Activated naive CD8-positive, alpha-beta T cell (primary cell): Measurements from ENCODE around the gene ETS1.

Experiments
- H3K27ac Mint-ChIP-seq: one replicate; pipeline ENCODE4 v1.8.0; 2021; ENCODE audit warnings: mixed read lengths
- H3K27me3 Mint-ChIP-seq: one replicate; pipeline ENCODE4 v1.8.0; 2021; ENCODE audit warnings: mixed read lengths
- H3K36me3 Mint-ChIP-seq: one replicate; pipeline ENCODE4 v1.8.0; 2021; ENCODE audit warnings: mixed read lengths
- H3K4me1 Mint-ChIP-seq: one replicate; pipeline ENCODE4 v1.8.0; 2021; ENCODE audit warnings: low read depth, mixed read lengths
- H3K4me3 Mint-ChIP-seq: one replicate; pipeline ENCODE4 v1.8.0; 2021; ENCODE audit warnings: mild to moderate bottlenecking, mixed read lengths
- H3K9me3 Mint-ChIP-seq: one replicate; pipeline ENCODE4 v1.8.0; 2021; ENCODE audit warnings: low read depth, mixed read lengths

The ETS1 gene

DNA sequence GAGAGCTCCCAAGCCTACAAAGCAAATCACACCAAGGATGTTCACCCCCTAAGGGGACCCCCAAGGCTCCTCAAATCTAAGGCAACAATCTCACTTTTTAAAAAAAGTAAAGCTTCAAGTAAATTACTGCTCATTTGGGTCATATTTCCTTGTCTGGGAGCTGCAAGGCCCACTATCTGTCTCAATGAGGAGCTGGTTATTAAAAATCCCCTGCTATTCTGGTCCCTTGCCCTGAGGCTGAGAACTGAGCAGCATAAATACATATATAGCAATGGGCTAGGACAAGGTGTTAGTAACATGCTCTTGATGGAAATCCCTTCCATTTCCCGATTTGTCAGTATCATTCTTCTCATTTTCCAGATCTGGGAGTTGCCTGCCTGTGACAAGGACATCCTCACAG is 119.2 kb downstream of the ETS1 start:
- no peaks in the 10 kb centered on the region for H3K27me3 Mint-ChIP-seq
- peaks cover 100% of the 10 kb centered on the region for H3K4me1 Mint-ChIP-seq
- peaks cover 39% of the 10 kb centered on the region for H3K36me3 Mint-ChIP-seq
- no peaks in the 10 kb centered on the region for H3K9me3 Mint-ChIP-seq
- H3K27ac Mint-ChIP-seq, result peak overlapping the region; percentile 100
- peak overlapping the region; percentile 91 for H3K4me3 Mint-ChIP-seq

DNA sequence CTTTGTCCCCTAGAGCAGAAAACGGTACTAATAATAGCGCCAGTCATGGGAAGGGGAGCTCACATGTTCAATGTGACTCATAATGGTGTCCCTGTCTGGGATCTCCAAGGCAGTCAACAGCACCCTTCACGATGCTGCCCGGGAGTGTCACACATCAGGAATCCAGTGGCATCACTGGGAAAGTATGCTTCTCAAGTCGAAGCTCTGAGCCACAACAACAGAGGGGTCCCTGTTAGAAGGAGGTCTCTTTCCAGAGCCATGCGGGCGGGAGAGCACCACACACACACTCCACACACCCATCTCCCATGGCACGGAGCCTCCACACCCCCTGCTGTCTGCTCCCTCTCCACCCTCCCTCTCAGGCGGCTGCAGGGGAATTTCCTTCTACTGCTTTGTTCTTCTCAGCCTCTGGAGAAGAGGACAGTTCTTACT is 119.7 kb downstream of the ETS1 start:
- H3K4me3 Mint-ChIP-seq, result peak overlapping the region; percentile 91
- no peaks in the 10 kb centered on the region for H3K9me3 Mint-ChIP-seq
- peak overlapping the region; percentile 100 for H3K27ac Mint-ChIP-seq
- no peaks in the 10 kb centered on the region for H3K27me3 Mint-ChIP-seq
- H3K4me1 Mint-ChIP-seq, result peaks cover 100% of the 10 kb centered on the region
- peaks cover 41% of the 10 kb centered on the region for H3K36me3 Mint-ChIP-seq

DNA sequence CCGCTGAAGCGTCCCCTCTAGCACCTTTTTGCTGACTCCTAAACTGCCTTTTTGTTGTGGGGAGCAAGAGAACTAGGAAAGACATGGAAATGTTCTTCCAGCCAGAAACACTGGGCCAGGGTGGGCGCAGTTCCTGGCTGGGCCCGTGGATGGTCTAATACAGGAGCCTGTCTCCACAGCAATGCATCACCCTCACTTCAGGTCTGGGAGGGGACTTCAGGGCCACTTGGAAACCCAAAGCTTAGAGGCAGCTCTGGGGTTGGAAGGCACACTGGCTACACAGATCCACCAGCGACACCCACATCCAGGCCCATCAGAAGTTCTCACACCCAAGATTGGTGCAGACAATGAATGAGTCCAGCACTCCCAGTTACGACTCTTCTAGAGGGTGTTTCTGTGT is 120.3 kb downstream of the ETS1 start:
- no peaks in the 10 kb centered on the region for H3K27me3 Mint-ChIP-seq
- H3K9me3 Mint-ChIP-seq, result no peaks in the 10 kb centered on the region
- peaks cover 100% of the 10 kb centered on the region for H3K4me1 Mint-ChIP-seq
- H3K4me3 Mint-ChIP-seq, result peak overlapping the region; percentile 91
- H3K36me3 Mint-ChIP-seq, result peaks cover 47% of the 10 kb centered on the region
- peak overlapping the region; percentile 100 for H3K27ac Mint-ChIP-seq

DNA sequence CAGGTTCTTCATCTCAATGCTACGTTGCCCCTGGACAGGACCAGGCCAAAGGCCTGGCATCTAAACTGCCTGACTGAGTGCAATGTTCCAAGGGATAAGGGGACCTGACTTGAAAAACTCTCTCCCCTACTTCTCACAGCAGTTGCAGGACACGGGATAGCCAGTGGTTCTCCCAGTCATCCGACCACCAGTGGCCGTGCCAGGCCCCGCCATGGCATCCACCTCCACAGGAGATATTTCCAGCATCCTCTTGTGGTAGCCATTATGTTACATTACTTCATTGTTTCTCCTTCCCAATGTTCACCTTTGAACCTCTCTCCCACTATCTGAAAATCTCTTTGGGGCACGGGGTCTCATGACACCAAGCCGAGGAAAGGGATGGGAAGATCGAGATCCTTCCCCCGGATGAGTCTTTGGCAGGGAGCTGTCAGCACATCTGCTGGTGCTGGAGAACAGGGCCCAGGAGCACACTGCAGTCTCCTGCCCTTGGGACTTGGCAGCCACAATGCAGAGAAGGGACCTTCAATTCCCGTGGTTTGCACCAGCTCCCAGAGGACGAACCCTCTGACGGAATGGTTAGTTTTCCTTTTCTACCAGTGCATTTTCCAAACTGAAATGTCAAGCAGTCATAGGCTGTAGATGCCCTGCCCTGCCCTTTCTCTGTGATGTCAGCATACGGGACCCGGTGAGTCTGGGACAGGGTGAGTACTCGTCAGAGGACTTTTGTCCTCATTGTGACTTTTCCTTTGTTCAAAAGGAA is 121.2 kb downstream of the ETS1 start:
- Mint-ChIP-seq H3K36me3 (peaks cover 53% of the 10 kb centered on the region), H3K27ac (peak overlapping the region; percentile 100), H3K27me3 (no peaks in the 10 kb centered on the region), H3K4me1 (peaks cover 100% of the 10 kb centered on the region), H3K9me3 (no peaks in the 10 kb centered on the region), H3K4me3 (peak overlapping the region; percentile 91)

DNA sequence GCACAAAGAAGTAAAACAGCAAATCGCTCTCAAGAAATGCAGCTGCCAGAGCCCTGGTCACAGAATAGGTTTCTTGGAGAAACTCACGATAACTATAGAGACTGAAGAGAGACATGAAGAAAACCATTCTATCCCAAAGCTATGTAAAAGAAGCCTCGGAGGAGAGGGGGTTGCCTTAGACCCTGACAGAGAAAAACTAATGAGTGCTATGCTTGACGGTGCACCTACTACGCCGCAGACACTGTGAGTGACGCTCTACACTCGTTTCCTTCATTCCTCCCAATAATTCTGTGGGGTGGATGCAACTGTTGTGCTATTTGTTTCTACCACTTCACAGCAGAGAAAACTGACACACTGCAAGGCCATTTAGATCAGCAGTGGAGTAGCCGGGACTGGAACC is 121.8 kb downstream of the ETS1 start:
- peaks cover 100% of the 10 kb centered on the region for H3K4me1 Mint-ChIP-seq
- H3K9me3 Mint-ChIP-seq, result no peaks in the 10 kb centered on the region
- peaks cover 56% of the 10 kb centered on the region for H3K36me3 Mint-ChIP-seq
- peak overlapping the region; percentile 91 for H3K4me3 Mint-ChIP-seq
- peak overlapping the region; percentile 100 for H3K27ac Mint-ChIP-seq
- no peaks in the 10 kb centered on the region for H3K27me3 Mint-ChIP-seq

DNA sequence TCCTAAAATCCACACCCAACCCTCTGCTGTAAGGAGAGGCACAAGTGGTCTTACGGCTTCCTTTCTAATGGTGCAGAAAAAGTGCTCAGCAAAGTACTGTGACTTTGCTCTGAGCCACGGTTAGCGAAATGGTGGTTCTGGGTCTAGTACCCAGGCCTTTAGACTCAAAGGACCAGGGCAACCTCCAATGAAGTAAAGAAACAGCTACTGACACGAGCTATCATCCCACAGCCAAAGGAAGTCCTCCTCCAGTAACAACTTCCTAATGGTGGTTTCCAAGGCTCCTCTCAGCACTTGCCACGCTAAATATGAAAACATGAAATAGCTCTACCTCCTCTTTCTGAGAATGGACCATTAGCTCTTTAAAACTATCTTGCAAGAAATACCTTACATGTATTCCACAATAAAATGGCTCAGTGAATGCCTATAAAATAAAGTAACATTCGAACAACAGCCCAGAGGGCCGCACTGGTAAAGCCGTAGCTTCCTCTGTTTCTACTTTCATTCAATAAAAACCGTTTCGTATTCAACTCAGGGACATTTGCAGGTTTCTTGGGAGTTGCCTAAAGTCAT is 122.4 kb downstream of the ETS1 start:
- Mint-ChIP-seq H3K9me3 (no peaks in the 10 kb centered on the region), H3K4me3 (peak overlapping the region; percentile 91), H3K36me3 (peaks cover 61% of the 10 kb centered on the region), H3K4me1 (peaks cover 100% of the 10 kb centered on the region), H3K27ac (peak overlapping the region; percentile 100), H3K27me3 (no peaks in the 10 kb centered on the region)

DNA sequence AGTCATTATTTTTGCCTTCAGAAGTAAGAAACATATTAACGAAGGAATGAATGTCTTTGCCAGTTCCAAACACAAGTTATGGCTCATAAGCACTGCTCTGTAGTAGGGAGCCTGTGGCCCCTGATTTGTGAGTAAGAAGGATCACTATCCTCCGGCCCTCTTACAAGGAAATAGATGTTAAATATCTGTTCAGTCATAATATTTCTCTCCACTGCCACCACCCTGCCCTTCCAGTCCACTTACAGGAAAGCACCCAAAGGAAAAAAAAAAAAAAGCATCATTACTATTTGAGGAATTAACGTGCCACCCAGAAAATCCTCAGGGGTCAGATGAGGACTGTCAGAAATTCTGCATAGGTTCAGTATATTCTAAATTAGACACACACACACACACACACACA is 123.4 kb downstream of the ETS1 start:
- H3K27ac Mint-ChIP-seq, result peak overlapping the region; percentile 100
- peak overlapping the region; percentile 91 for H3K4me3 Mint-ChIP-seq
- H3K27me3 Mint-ChIP-seq, result no peaks in the 10 kb centered on the region
- H3K9me3 Mint-ChIP-seq, result no peaks in the 10 kb centered on the region
- peaks cover 99% of the 10 kb centered on the region for H3K4me1 Mint-ChIP-seq
- peaks cover 61% of the 10 kb centered on the region for H3K36me3 Mint-ChIP-seq

DNA sequence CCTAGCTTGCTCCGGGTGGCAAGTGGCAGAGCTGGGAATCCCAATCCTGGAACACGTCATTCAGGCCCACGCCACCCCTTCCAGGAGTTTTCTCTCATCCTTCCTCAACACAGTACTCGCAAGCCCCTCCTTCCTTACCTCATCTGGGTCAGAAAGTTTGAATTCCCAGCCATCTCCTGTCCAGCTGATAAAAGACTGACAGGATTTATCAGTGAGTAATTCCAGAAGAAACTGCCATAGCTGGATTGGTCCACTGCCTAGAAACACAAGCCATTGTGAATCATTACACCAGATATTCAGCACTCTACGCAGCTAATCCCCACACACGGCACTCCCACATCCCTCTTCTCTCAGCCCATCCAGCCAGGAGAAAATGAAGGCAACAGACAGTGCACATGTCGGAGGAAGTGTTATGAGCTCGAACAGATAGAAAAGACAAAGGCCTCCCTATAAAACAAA is 124.0 kb downstream of the ETS1 start:
- Mint-ChIP-seq H3K36me3 (peaks cover 59% of the 10 kb centered on the region), H3K27ac (peak overlapping the region; percentile 100), H3K27me3 (no peaks in the 10 kb centered on the region), H3K4me3 (peak overlapping the region; percentile 91), H3K9me3 (no peaks in the 10 kb centered on the region), H3K4me1 (peaks cover 95% of the 10 kb centered on the region)

DNA sequence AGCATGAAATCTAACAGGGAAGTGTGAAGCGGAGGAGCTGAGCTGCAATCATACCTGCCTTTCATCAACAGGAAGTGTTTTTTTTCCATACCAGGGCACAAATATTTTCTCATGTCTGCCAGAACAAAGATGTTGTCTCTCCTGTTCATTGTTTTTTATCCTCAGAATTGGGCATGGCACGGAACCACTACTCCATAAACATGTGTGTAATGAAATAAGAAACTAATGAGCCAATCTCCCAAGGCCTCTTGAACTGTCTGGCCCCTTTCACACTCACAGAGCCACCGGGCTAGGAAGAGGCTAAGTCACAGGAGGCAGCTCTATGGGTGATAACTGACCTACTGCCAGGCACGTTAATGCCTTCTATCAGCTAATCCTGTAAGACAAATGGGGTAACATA is 124.4 kb downstream of the ETS1 start:
- Mint-ChIP-seq H3K27me3 (no peaks in the 10 kb centered on the region), H3K27ac (peak overlapping the region; percentile 100), H3K4me3 (peak overlapping the region; percentile 91), H3K9me3 (no peaks in the 10 kb centered on the region), H3K4me1 (peaks cover 94% of the 10 kb centered on the region), H3K36me3 (peaks cover 59% of the 10 kb centered on the region)

DNA sequence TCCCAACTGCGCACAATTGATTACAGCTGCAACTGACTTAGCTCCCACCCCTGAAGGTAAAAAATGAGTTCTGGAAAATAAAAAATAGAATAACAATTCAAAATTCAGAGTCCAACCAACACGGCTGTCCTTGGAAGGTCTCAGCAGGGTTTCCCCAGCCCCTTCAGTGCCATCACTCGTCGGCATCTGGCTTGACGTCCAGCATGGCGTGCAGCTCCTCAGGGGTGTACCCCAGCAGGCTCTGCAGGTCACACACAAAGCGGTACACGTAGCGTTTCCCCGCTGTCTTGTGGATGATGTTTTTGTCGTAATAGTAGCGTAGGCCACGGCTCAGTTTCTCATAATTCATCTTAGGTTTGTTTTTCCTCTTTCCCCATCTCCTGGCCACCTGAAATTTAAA is 125.2 kb downstream of the ETS1 start:
- no peaks in the 10 kb centered on the region for H3K9me3 Mint-ChIP-seq
- H3K27me3 Mint-ChIP-seq, result no peaks in the 10 kb centered on the region
- peak overlapping the region; percentile 91 for H3K4me3 Mint-ChIP-seq
- peak overlapping the region; percentile 100 for H3K27ac Mint-ChIP-seq
- H3K4me1 Mint-ChIP-seq, result peaks cover 89% of the 10 kb centered on the region
- H3K36me3 Mint-ChIP-seq, result peaks cover 58% of the 10 kb centered on the region

DNA sequence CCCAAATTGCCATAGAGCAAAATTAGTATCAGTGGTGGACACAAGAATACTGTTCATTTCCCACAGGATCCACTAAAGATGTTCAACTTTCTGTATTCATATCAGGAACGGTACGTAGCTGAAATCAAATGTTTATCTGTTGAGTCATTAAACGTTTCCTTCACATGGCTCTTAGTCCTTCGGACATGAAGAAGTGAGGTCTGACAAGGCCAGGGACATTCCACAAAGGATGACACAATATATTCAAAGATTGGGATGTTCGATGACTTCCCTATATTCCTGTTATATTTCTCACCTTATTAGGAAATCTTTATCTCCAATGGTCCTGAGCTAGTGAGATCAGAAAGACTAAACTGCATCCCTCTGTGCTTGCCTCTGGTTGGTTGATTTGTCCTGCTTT is 129.0 kb downstream of the ETS1 start:
- H3K36me3 Mint-ChIP-seq, result peaks cover 61% of the 10 kb centered on the region
- H3K27ac Mint-ChIP-seq, result peak overlapping the region; percentile 91
- no peaks in the 10 kb centered on the region for H3K27me3 Mint-ChIP-seq
- no peak overlapping the region for H3K4me3 Mint-ChIP-seq
- H3K9me3 Mint-ChIP-seq, result no peaks in the 10 kb centered on the region
- H3K4me1 Mint-ChIP-seq, result peaks cover 85% of the 10 kb centered on the region

DNA sequence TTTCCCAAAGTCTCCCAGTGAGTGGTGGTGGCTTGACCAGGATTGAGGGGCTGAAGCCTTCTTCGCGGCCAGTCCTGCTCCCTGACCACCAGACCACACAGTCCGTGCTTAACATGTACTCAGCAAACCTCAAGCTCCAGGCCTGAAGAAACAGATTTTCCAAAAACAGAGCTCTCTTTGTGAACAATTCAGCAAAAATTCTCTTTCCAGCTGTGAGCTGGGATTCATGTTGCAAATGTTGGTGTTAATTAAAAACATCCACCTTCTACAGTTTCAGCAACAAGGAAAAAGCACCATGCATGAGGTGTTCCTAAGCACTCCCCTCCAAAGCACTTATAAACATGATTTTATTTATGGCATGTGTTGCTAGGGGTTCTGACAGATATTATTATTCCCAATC is 129.5 kb downstream of the ETS1 start:
- no peak overlapping the region for H3K4me3 Mint-ChIP-seq
- H3K36me3 Mint-ChIP-seq, result peaks cover 57% of the 10 kb centered on the region
- peaks cover 85% of the 10 kb centered on the region for H3K4me1 Mint-ChIP-seq
- H3K27me3 Mint-ChIP-seq, result no peaks in the 10 kb centered on the region
- peak overlapping the region; percentile 91 for H3K27ac Mint-ChIP-seq
- H3K9me3 Mint-ChIP-seq, result no peaks in the 10 kb centered on the region

DNA sequence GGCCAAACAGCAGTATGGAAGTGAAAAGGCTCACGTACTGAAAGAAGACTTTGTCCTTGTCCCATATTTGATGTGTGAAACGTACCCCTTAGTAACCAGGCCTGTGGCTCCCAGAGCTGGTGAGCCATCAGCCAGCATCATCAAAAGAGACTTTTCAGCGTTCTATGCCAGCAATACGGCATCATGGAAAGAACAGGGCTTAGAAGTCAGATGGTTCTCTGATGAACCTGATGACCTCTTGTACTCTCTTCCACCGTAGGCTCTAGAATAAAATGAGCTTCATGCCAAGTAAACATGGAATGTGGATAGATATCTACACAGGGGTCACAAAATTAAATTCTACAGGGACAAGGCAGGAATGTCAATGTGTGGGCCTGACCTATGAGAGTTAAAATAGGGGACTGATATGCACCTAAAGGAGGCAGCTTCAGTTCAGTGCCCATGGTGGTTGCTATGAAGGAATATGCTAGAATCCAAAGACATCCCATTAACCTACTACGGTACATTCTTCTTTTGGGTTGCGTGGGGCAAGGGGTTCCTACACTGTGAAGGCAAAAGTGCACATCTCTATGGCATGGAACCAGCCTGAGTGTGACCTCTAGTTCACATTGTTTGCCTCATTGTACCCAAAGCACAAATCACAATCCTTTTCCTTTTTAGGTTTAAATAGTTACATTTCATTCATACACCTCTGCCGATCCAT is 130.6 kb downstream of the ETS1 start:
- Mint-ChIP-seq H3K36me3 (peaks cover 45% of the 10 kb centered on the region), H3K4me3 (no peak overlapping the region), H3K27me3 (no peaks in the 10 kb centered on the region), H3K4me1 (peaks cover 82% of the 10 kb centered on the region), H3K9me3 (no peaks in the 10 kb centered on the region), H3K27ac (peak overlapping the region; percentile 91)

DNA sequence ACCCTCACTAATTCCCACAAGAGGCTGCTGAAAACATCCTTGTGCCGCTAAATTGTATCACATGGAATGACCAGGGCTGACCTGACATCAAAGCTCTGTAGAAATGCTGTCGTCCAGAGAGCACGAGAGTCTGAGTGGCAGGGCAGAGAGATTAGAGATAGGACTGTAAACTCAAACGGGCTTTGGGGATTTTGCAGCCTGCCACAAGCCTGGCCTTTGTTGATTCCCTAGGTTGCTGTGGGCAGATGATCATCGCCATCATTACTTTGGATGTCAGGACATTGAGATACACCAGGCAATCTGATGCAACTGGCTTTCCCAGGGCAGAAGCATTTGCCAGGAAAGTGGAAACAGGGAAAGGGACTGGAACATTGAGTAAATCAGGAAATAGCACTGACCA is 131.6 kb downstream of the ETS1 start:
- Mint-ChIP-seq H3K4me3 (no peak overlapping the region), H3K36me3 (peaks cover 41% of the 10 kb centered on the region), H3K27ac (peak overlapping the region; percentile 72), H3K9me3 (no peaks in the 10 kb centered on the region), H3K4me1 (peaks cover 75% of the 10 kb centered on the region), H3K27me3 (no peaks in the 10 kb centered on the region)
